HepG2 (cell line): ENCODE measurements around the gene CCDC77. TPM values are rescaled to one million over a fixed set of nuclear protein-coding genes. Genes with fewer than 3 reads are reported as not detected.

Experiments
- JUN ChIP-seq: sonication (generic); formaldehyde crosslinking; IDR thresholded peaks from 2 replicates; pipeline ENCODE4 v1.4.0; 2020; ENCODE audit warnings: mild to moderate bottlenecking, missing genetic modification reagents
- MNT ChIP-seq: fragments of 450-650 bp; IDR thresholded peaks from 2 replicates; pipeline ENCODE4 v1.6.1; 2016
- PRDM15 ChIP-seq: sonication (generic); formaldehyde crosslinking; IDR thresholded peaks from 2 replicates; pipeline ENCODE4 v1.4.0; 2020; ENCODE audit warnings: missing genetic modification reagents
- RBM22 ChIP-seq: fragments of 200-400 bp; formaldehyde crosslinking; optimal IDR thresholded peaks from 2 replicates; pipeline ENCODE3; 2017; ENCODE audit warnings: mild to moderate bottlenecking, low read length, moderate library complexity
- REL ChIP-seq: sonication (generic); formaldehyde crosslinking; conservative IDR thresholded peaks from 2 replicates; pipeline ENCODE4 v1.8.0; 2022; ENCODE audit warnings: mild to moderate bottlenecking, missing genetic modification reagents, moderate library complexity
- SIN3A ChIP-seq: IDR thresholded peaks from 2 replicates; pipeline ENCODE4 v1.6.1; 2011; ENCODE audit warnings: low read depth, mild to moderate bottlenecking, control low read depth, low read length, borderline replicate concordance
- STAT5B ChIP-seq: sonication (generic); formaldehyde crosslinking; IDR thresholded peaks from 2 replicates; pipeline ENCODE4 v1.4.0; 2020; ENCODE audit warnings: missing genetic modification reagents
- TEAD2 ChIP-seq: sonication (generic); formaldehyde crosslinking; IDR thresholded peaks from 2 replicates; pipeline ENCODE4 v1.9.0; 2021; ENCODE audit warnings: missing genetic modification reagents
- ZBTB4 ChIP-seq: sonication (generic); formaldehyde crosslinking; IDR thresholded peaks from 2 replicates; pipeline ENCODE4 v1.4.0; 2020; ENCODE audit warnings: missing genetic modification reagents, mild to moderate bottlenecking, borderline replicate concordance
- ZFP36L1 ChIP-seq: sonication (generic); formaldehyde crosslinking; IDR thresholded peaks from 2 replicates; pipeline ENCODE4 v1.8.0; 2022; ENCODE audit warnings: mild to moderate bottlenecking, missing genetic modification reagents, moderate library complexity
- ZFYVE20 ChIP-seq: sonication (generic); formaldehyde crosslinking; IDR thresholded peaks from 2 replicates; pipeline ENCODE4 v1.8.0; 2023; ENCODE audit warnings: low read depth, mild to moderate bottlenecking, moderate library complexity, missing genetic modification reagents, borderline replicate concordance
- ZNF230 ChIP-seq: sonication (generic); formaldehyde crosslinking; IDR thresholded peaks from 2 replicates; pipeline ENCODE4 v1.4.0; 2020; ENCODE audit warnings: mild to moderate bottlenecking, missing genetic modification reagents
- ZNF550 ChIP-seq: sonication (generic); formaldehyde crosslinking; IDR thresholded peaks from 2 replicates; pipeline ENCODE4 v1.4.0; 2020; ENCODE audit warnings: mild to moderate bottlenecking, missing genetic modification reagents, borderline replicate concordance
- ZNF570 ChIP-seq: sonication (generic); formaldehyde crosslinking; IDR thresholded peaks from 2 replicates; pipeline ENCODE4 v1.4.0; 2020; ENCODE audit warnings: mild to moderate bottlenecking, missing genetic modification reagents, borderline replicate concordance
- ZSCAN30 ChIP-seq: sonication (generic); formaldehyde crosslinking; IDR thresholded peaks from 2 replicates; pipeline ENCODE4 v1.5.0; 2020; ENCODE audit warnings: mild to moderate bottlenecking, missing genetic modification reagents
- polyA plus RNA-seq, 8 experiments: library from polyadenylated mRNA; depleted of rRNA in 3 of 8; stranded (reverse) in 7 of 8; unstranded in 1 of 8; fragments of >200 nt; fragmentation: Illumina TruSeq in 4 of 8; extraction: Trizol in 4 of 8; gene quantifications; 2 replicates each; pipeline versions ENCODE4 v1.2.1 to v1.2.3, GENCODE V29; 2011 to 2016; ENCODE audit warnings: low read depth in 4 of 8, missing spikeins in 1 of 8, mixed read lengths in 1 of 8; ENCODE audit not compliant: insufficient read depth in 1 of 8
- total RNA-seq, 5 experiments: library from RNA; depleted of rRNA; stranded (reverse); fragments of >200 nt; fragmentation: Illumina TruSeq; extraction: Trizol; gene quantifications; 2 replicates each; pipeline ENCODE4 v1.2.3, GENCODE V29; 2016; ENCODE audit warnings: low read depth in 1 of 5

CCDC77 gene
- total and polyA plus RNA-seq, 2 of the 13 experiments (the other 11 are each of a cell fraction or from before 2014, with no cell fraction given), result 6.4 to 16.4 TPM

- TF ChIP-seq ZBTB4 (CRISPR knock-in tag) (no peak), ZSCAN30 (no peak), SIN3A (peak; percentile 92), MNT (no peak), REL (CRISPR knock-in tag) (0 out of 2 replicates have a peak, but pooled peaks have one; percentile 21), ZNF550 (CRISPR knock-in tag) (no peak), RBM22 (peak; percentile 18), ZNF570 (CRISPR knock-in tag) (no peak), JUN (CRISPR knock-in tag) (no peak), ZNF230 (CRISPR knock-in tag) (no peak), PRDM15 (CRISPR knock-in tag) (no peak), ZFP36L1 (CRISPR knock-in tag) (peak; percentile 67; the same call in 1 of the 2 replicates), STAT5B (CRISPR knock-in tag) (no peak), TEAD2 (CRISPR knock-in tag) (no peak), ZFYVE20 (CRISPR knock-in tag) (no peak)
- TF ChIP-seq, all 625 proteins: peak for 184
These were observed at the start of gene CCDC77 (continued) for GRCh38 chr12:401235-402028.
